H1 (cell line): ENCODE data around the gene IRX4.

Experiments
- BACH1 ChIP-seq: IDR thresholded peaks from 2 replicates; pipeline ENCODE4 v1.6.1; 2012; ENCODE audit warnings: low read length, improper control_type of control experiment
- CBX5 ChIP-seq: fragments of 300-800, 300-1000 bp; sonication (generic); IDR thresholded peaks from 2 replicates; pipeline ENCODE4 v1.7.1; 2016; ENCODE audit warnings: antibody characterized with exemption, low read length, low read depth
- CEBPB ChIP-seq: IDR thresholded peaks from 2 replicates; pipeline ENCODE4 v1.6.1; 2012; ENCODE audit warnings: low read depth, low read length
- EP300 ChIP-seq, 2 experiments: IDR thresholded peaks; 1 replicate in 1 of 2; 2 replicates in 1 of 2; pipeline ENCODE4 v1.6.1; 2011 to 2012; ENCODE audit warnings: low read depth in 2 of 2, low read length in 2 of 2, mild to moderate bottlenecking in 2 of 2, borderline replicate concordance in 1 of 2, inconsistent platforms in 1 of 2, moderate library complexity in 1 of 2
- EZH2 ChIP-seq: fragments of 200-600 bp; sonication (generic); IDR thresholded peaks from 2 replicates; pipeline ENCODE4 v1.7.1; 2012; ENCODE audit warnings: low read depth, mild to moderate bottlenecking, moderate library complexity, low read length, inconsistent platforms; ENCODE audit not compliant: severe bottlenecking
- GTF2F1 ChIP-seq: IDR thresholded peaks from 2 replicates; pipeline ENCODE4 v1.6.1; 2012; ENCODE audit warnings: low read depth, low read length, improper control_type of control experiment, borderline replicate concordance
- KDM5A ChIP-seq: fragments of 200-600 bp; IDR thresholded peaks from 2 replicates; pipeline ENCODE4 v1.7.1; 2012; ENCODE audit warnings: mild to moderate bottlenecking, low read length, inconsistent platforms, mixed read lengths
- POLR2A ChIP-seq, 2 experiments: IDR thresholded peaks; 1 replicate in 1 of 2; 2 replicates in 1 of 2; pipeline ENCODE4 v1.6.1; 2011; ENCODE audit warnings: low read depth in 2 of 2, low read length in 2 of 2, mild to moderate bottlenecking in 2 of 2; ENCODE audit errors: control extremely low read depth in 1 of 2
- POLR2AphosphoS5 ChIP-seq: IDR thresholded peaks from 2 replicates; pipeline ENCODE4 v1.6.1; 2011; ENCODE audit warnings: low read depth, low read length
- RAD21 ChIP-seq, 2 experiments: IDR thresholded peaks in 1 of 2; conservative IDR thresholded peaks in 1 of 2; 2 replicates each; pipeline ENCODE4 v1.6.1; 2011; ENCODE audit warnings: low read depth in 2 of 2, low read length in 2 of 2, improper control_type of control experiment in 1 of 2, inconsistent platforms in 1 of 2, mild to moderate bottlenecking in 1 of 2, moderate library complexity in 1 of 2
- SIN3A ChIP-seq, 2 experiments: IDR thresholded peaks in 1 of 2; conservative IDR thresholded peaks in 1 of 2; 2 replicates each; pipeline ENCODE4 v1.6.1; 2011 to 2012; ENCODE audit warnings: low read length in 2 of 2, improper control_type of control experiment in 1 of 2, low read depth in 1 of 2, mild to moderate bottlenecking in 1 of 2
- TF ChIP-seq, protein P1 (sequence below), 3 experiments: IDR thresholded peaks; 1 replicate in 2 of 3; 2 replicates in 1 of 3; pipeline versions ENCODE4 v1.5.1 to v1.6.1; 2011; ENCODE audit warnings: low read length in 3 of 3, mild to moderate bottlenecking in 3 of 3, inconsistent platforms in 2 of 3, low read depth in 1 of 3, moderate library complexity in 1 of 3; ENCODE audit not compliant: insufficient read depth in 1 of 3; ENCODE audit errors: control extremely low read depth in 1 of 3

DNA sequence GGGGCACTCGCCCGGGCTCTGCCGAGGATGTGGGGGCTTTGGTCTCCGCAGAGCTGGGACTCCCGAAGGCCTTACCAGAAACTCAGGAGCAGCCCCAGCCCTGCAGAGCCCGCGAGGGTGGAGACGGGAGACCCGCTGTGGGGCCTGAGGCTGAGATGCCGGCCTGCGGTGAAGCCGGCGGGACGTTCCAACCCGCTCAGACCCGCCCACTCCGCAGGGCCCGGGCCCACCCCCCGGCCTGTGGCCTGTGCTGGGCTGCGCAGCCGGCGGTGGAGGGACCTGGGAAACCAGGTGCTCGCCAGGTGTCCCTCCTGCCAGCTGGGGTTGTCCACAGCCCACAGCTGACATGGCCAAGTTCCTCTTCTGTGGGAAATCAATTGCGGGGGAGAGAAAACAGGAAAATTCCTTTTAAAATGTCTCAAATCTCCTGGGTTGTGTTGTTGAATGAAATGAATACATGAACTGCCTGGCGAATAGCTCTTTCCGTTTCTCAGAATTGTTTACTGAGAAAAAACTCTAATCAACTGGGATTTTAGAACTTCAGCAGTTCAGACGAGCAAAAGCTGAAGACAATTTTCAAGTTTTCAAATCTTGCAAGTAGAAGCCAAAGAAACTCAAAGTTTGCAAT is 49.0 kb upstream of the IRX4 start:
- TF ChIP-seq BACH1 (no peak), CEBPB (no peak), CBX5 (no peak), POLR2AphosphoS5 (no peak), GTF2F1 (no peak), RAD21 (IDR thresholded peaks at IDR 0.05 in 1 of 2, conservative IDR thresholded peaks at IDR 0.05 in 1 of 2; ENCODE audit: low read depth in 2 of 2, low read length in 2 of 2) (no peak; a peak in 1 of 4 replicates), SIN3A (conservative IDR thresholded peaks at IDR 0.05 in 1 of 2, IDR thresholded peaks at IDR 0.05 in 1 of 2; ENCODE audit: low read depth in 1 of 2, low read length in 2 of 2) (no peak), POLR2A (IDR thresholded peaks at IDR 0.05; ENCODE audit: control extremely low read depth in 1 of 2, low read depth in 2 of 2, low read length in 2 of 2) (no peak), EZH2 (peak; percentile 60), KDM5A (no peak), EP300 (IDR thresholded peaks at IDR 0.05; ENCODE audit: borderline replicate concordance in 1 of 2, low read depth in 2 of 2, low read length in 2 of 2) (no peak)
- TF ChIP-seq, protein P1, sequence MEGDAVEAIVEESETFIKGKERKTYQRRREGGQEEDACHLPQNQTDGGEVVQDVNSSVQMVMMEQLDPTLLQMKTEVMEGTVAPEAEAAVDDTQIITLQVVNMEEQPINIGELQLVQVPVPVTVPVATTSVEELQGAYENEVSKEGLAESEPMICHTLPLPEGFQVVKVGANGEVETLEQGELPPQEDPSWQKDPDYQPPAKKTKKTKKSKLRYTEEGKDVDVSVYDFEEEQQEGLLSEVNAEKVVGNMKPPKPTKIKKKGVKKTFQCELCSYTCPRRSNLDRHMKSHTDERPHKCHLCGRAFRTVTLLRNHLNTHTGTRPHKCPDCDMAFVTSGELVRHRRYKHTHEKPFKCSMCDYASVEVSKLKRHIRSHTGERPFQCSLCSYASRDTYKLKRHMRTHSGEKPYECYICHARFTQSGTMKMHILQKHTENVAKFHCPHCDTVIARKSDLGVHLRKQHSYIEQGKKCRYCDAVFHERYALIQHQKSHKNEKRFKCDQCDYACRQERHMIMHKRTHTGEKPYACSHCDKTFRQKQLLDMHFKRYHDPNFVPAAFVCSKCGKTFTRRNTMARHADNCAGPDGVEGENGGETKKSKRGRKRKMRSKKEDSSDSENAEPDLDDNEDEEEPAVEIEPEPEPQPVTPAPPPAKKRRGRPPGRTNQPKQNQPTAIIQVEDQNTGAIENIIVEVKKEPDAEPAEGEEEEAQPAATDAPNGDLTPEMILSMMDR (IDR thresholded peaks at IDR 0.05; ENCODE audit: control extremely low read depth in 1 of 3, insufficient read depth in 1 of 3, low read depth in 1 of 3, low read length in 3 of 3), result no peak
